GM19023 (cell line): ENCODE measurements around the gene ZNF205.
"Not testable (repeated sequence)": the region's sequence is repeated elsewhere in the genome, so short reads cannot be mapped to it uniquely, and the experiment has no call there.

Source experiments
- ATAC-seq: cut with Tn5 transposase; IDR thresholded peaks from one replicate; pipeline ENCODE4 v1.9.1; 2021; ENCODE audit warnings: mild to moderate bottlenecking, moderate library complexity; ENCODE audit not compliant: unreplicated experiment

The ZNF205 gene

GRCh38 chr16:3131755-3132377 lies 19.5 kb downstream of the ZNF205 start:
- no peak for ATAC-seq

GRCh38 chr16:3133844-3134243 lies 21.5 kb downstream of the ZNF205 start:
- ATAC-seq: no peak

DNA sequence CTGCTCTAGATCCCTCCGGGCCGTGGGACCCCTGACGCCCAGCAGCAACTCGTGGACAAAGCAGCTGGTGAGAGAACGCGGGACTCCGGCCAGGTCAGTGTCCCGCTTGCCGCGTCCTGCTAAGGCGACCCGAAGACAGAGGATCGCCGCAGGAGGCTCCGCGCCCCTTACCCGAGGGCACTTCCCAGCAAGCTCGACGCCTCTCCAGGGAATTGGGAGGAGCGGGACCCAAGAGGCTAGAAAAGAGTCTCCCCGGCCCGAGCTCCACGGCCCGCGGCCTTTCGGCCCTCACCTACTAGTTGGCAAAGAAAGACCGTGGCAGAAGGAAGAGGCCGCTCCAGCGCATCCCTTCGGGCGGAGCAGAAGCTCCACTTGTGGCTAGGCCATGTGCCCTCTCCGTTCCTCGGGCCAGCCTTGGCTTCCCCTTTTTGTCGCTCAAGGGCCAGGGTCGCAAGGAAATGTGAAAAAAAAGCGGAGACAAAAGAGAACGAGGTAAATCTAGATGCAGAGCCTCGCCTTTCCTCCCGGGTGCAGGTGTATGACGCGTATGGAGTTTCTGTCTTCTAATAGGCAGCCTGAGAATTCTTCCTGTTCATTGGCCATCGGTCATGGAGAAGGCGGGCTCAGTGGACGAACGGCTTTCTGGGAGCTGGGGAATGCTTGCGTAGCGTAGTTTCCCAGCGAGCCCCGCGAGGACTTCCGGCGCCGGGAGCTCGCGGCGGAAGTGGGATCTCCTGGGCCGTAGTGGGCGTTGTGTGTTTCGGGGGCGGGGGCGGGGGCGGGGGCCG lies 22.1 kb downstream of the ZNF205 start, which contains the start of gene ZNF213:
ZNF213 (plus strand) TSS at position 692 of the 788 bp plus-strand sequence. CDS start 2,252 bp downstream, outside the sequence.
- ATAC-seq: peak; percentile 87

DNA sequence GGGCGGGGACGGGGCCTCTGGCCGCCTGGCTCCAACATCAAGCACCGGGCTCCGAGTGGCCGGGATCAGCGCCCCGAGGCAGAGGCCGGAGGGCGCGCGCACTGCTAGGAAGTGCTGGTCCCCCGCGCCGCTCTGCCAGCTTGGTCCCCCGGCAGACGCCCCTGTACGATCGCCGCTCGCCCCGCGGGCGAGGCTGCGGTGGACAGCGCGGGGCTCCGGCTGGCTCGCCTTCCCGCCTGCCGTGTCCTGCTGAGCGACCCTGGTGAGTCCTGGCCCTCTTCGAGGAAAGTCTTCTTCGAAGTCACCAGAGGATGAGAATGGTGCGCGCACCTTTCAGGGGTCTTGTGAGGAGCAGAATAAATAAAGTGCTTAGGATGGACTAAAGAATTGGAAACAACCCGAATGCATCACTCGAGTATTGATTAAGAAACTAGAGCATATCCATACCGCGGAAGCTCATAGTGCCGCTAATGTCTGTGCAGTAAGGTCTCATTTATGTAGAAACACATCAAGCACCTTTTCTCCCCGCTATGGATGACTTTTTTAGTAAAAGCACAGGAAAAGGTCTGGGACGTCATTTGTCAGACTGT lies 22.8 kb downstream of the ZNF205 start:
- no peak for ATAC-seq

DNA sequence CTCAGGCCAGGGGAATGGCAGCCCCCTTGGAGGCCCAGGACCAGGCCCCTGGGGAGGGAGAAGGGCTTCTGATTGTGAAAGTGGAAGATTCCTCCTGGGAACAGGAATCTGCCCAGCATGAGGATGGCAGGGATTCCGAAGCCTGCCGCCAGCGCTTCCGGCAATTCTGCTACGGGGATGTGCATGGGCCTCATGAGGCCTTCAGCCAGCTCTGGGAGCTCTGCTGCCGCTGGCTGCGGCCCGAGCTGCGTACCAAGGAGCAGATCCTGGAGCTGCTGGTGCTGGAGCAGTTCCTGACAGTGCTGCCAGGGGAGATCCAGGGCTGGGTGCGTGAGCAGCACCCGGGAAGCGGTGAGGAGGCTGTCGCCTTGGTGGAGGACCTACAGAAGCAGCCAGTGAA lies 24.9 kb downstream of the ZNF205 start:
- ATAC-seq: no peak

- no peak for ATAC-seq
Measured at GRCh38 chr16:3138342-3138741, 26.0 kb downstream of the ZNF205 start.

DNA sequence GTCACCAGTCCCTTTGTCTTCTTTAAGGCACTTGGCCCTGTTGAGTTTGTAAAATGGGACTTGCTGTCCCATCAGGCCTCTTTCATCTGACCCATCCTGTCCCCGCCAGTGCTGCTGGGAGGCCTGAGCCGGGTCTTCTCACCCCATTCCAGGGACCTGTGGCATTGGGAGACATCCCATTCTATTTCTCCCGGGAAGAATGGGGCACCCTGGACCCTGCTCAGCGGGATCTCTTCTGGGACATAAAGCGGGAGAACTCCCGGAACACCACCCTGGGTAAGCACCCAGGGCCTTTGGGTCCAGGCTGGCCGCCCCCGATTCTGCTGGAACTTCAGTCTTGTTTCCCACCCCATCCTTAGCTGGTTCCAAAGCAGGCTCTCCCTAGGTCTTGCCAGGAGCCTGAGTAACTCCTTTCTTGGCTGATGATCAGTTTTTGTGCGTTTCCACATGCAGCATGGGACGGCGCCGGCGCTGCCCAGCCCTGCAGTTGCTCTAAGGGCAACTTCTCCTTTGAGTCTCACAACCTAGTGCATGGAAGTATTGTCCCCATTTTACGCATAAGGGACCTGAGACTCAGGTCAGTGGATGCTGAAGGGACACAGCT lies 26.5 kb downstream of the ZNF205 start:
- ATAC-seq: no peak

- not testable (repeated sequence) for ATAC-seq
Measured at GRCh38 chr16:3139561-3139960, 27.2 kb downstream of the ZNF205 start.

DNA sequence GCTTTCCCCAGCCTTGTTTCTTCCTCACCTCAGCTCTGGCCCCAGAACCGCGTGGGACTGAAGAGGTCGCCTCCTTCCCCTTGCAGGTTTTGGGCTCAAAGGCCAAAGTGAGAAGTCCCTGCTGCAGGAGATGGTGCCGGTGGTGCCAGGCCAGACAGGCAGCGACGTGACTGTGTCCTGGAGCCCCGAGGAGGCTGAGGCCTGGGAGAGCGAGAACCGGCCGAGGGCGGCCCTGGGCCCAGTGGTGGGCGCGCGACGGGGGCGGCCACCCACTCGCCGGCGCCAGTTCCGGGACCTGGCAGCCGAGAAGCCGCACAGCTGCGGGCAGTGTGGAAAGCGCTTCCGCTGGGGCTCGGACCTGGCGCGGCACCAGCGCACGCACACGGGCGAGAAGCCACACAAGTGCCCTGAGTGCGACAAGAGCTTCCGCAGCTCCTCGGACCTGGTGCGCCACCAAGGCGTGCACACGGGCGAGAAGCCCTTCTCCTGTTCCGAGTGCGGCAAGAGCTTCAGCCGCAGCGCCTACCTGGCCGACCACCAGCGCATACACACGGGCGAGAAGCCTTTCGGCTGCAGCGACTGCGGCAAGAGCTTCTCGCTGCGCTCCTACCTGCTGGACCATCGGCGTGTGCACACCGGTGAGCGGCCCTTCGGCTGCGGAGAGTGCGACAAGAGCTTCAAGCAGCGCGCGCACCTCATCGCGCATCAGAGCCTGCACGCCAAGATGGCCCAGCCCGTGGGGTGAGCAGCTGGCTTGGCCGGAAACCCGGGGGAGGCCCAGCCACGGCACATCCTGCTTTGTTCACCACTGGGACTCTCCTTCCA lies 28.4 kb downstream of the ZNF205 start:
- no peak for ATAC-seq

GRCh38 chr16:3141781-3142311 lies 29.5 kb downstream of the ZNF205 start:
- no peak for ATAC-seq

GRCh38 chr16:3142327-3142726 lies 29.9 kb downstream of the ZNF205 start:
- ATAC-seq: no peak

- no peak for ATAC-seq
Measured at GRCh38 chr16:3142770-3143169, 30.4 kb downstream of the ZNF205 start.

DNA sequence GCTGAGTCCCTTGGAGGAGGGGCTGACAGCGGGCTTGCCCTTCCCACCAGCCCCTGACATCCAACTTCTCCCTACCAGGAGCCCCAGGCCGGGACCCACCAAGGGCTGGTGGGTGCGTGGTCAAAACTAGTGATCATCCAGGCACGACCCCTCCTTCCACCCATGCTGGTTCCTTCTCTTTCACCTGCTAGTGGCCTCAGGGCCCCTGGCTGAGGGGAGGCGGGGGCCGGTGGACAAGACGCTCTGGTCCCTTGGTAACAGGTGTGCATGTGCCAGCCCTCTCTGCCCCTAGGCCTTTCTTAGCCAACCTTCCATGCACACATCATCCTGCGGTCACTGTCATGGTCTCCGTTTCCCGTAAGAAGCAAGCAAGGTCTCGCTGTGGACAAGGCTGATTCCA lies 30.8 kb downstream of the ZNF205 start:
- ATAC-seq: no peak

DNA sequence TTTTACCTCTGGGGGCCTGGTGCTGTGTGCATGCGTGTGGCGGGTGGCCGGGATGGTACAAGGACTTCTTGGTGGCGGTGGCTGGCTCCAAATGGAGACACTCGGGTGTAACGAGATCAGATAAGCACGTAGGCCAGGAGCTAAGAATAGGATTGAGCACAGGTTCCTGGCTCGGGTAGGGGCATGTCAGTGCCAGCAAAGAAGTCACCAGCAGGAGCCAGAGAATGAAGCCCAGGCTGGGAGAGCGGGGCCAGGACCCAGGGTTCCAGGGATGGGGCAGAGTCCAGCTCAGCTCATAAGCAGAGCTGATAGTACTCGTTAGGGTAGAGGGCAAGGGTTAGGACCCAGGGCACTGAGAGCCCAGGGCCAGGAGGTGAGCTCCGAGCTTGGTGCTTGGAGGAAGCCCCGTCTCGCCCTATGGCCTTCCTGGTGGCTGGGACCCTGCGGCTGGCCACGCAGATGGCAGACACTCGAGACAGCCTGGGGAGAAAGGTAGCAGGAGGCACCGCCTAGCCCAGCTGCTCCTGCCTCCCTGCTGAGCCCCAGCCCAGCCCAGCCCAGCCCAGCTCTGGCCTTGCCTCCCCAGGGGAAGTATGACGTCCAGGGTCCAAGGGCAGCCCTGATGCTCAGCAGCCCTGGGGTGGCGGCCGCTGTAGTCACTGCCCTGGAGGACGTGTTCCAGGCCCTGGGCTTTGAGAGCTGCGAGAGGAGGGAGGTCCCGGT lies 31.4 kb downstream of the ZNF205 start:
- no peak for ATAC-seq

DNA sequence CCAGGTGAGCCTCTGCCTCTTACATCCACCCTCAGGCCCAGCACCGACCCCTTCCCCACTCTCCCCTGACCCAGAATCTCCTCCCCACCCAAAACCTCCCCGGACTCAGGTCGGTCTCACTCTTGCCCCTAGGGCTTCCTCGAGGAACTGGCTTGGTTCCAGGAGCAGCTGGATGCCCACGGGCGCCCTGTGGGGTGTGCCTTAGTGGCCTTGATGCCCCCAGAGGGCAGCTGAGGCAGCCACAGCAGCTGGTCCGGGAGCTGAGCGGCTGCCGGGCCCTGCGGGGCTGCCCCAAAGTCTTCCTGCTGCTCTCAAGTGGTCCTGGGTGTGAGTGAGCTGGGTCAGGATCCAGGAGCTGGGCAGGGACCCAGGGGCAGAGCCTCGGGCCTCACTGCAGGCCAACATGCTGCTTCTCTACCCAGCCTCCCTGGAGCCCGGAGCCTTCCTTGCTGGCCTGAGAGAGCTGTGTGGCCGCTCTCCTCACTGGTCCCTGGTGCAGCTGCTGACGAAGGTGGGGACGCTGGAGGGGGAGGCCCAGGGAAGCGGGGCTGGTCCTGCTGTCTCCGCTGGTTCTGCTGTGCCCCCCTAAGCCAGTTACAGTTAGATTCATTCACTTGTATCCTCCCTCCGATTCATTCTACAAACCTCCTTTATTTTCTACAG lies 32.1 kb downstream of the ZNF205 start:
- no peak for ATAC-seq

GRCh38 chr16:3145151-3145550 lies 32.8 kb downstream of the ZNF205 start:
- ATAC-seq: no peak

DNA sequence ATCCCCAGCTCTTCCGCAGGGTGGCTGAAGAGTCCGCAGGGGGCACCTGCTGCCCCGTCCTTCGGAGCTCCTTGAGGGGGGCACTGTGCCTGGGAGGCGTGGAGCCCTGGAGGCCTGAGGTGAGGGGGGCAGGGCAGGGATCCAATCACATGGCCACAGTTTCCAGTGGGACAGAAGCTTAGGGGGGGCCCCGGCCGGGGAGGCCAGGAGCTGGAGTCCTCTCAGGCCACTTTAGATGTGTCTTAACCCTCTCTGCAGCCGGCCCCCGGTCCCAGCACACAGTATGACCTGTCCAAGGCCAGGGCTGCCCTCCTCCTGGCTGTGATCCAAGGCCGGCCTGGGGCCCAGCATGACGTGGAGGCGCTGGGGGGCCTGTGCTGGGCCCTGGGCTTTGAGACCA lies 33.3 kb downstream of the ZNF205 start:
- ATAC-seq: no peak

GRCh38 chr16:3147046-3147756 lies 34.8 kb downstream of the ZNF205 start:
- ATAC-seq: no peak

DNA sequence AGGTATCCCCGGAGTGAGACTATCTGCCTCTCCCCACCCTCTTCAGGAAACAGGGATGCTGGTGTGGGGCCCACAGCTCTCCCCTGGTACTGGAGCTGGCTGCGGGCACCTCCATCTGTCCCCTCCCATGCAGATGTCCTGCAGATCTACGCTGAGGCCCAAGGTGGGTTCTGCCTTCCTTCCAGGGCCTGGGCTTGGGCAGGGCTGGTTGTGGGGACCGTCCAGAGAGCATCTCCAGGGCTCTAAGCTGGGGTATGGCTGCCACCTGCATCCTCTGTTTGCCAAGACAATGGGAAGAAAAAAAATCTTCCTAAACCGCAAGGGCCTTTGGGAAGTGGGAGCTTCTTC lies 35.3 kb downstream of the ZNF205 start:
- ATAC-seq: no peak
